Panc1 (cell line): ENCODE results near the gene ERO1A.

Experiments
- POLR2AphosphoS5 ChIP-seq: IDR thresholded peaks from 2 replicates; pipeline ENCODE4 v1.6.1; 2012; ENCODE audit warnings: mild to moderate bottlenecking, low read depth, low read length, moderate library complexity
- SIN3A ChIP-seq: IDR thresholded peaks from 2 replicates; pipeline ENCODE4 v1.6.1; 2012; ENCODE audit warnings: low read depth, mild to moderate bottlenecking, low read length, moderate library complexity, borderline replicate concordance; ENCODE audit not compliant: insufficient read depth
- TCF7L2 ChIP-seq: IDR thresholded peaks from 2 replicates; pipeline ENCODE4 v1.6.1; 2011; ENCODE audit warnings: mild to moderate bottlenecking, low read depth, low read length, inconsistent platforms
- TF ChIP-seq, protein P1 (sequence below): fragments of 450-650 bp; IDR thresholded peaks from 2 replicates; pipeline ENCODE4 v1.5.1; 2017; ENCODE audit warnings: mild to moderate bottlenecking
- TF ChIP-seq, protein P2 (sequence below), 2 experiments: IDR thresholded peaks; 2 replicates each; pipeline ENCODE4 v1.6.1; 2011 to 2012; ENCODE audit warnings: low read depth in 2 of 2, control low read depth in 1 of 2, low read length in 1 of 2, mild to moderate bottlenecking in 1 of 2, moderate library complexity in 1 of 2; ENCODE audit not compliant: insufficient read depth in 1 of 2

DNA sequence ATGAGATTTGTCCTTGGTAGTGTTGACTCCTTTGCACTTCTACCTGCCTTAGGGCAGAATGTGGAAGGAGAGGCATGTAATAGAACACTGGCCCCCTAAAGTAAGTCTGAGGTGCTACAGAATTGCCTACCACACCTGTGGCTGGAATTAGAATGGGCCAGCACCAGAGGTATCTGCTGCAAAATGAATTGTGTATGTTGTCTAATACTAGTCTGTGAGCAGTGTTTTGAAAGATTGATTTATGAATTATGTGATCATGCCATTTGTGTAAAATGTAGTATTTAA lies 28.9 kb upstream of the ERO1A start:
- TF ChIP-seq, protein P1, sequence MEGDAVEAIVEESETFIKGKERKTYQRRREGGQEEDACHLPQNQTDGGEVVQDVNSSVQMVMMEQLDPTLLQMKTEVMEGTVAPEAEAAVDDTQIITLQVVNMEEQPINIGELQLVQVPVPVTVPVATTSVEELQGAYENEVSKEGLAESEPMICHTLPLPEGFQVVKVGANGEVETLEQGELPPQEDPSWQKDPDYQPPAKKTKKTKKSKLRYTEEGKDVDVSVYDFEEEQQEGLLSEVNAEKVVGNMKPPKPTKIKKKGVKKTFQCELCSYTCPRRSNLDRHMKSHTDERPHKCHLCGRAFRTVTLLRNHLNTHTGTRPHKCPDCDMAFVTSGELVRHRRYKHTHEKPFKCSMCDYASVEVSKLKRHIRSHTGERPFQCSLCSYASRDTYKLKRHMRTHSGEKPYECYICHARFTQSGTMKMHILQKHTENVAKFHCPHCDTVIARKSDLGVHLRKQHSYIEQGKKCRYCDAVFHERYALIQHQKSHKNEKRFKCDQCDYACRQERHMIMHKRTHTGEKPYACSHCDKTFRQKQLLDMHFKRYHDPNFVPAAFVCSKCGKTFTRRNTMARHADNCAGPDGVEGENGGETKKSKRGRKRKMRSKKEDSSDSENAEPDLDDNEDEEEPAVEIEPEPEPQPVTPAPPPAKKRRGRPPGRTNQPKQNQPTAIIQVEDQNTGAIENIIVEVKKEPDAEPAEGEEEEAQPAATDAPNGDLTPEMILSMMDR = no peak
- TF ChIP-seq POLR2AphosphoS5 = no peak
- TF ChIP-seq SIN3A = no peak
- TF ChIP-seq, protein P2, sequence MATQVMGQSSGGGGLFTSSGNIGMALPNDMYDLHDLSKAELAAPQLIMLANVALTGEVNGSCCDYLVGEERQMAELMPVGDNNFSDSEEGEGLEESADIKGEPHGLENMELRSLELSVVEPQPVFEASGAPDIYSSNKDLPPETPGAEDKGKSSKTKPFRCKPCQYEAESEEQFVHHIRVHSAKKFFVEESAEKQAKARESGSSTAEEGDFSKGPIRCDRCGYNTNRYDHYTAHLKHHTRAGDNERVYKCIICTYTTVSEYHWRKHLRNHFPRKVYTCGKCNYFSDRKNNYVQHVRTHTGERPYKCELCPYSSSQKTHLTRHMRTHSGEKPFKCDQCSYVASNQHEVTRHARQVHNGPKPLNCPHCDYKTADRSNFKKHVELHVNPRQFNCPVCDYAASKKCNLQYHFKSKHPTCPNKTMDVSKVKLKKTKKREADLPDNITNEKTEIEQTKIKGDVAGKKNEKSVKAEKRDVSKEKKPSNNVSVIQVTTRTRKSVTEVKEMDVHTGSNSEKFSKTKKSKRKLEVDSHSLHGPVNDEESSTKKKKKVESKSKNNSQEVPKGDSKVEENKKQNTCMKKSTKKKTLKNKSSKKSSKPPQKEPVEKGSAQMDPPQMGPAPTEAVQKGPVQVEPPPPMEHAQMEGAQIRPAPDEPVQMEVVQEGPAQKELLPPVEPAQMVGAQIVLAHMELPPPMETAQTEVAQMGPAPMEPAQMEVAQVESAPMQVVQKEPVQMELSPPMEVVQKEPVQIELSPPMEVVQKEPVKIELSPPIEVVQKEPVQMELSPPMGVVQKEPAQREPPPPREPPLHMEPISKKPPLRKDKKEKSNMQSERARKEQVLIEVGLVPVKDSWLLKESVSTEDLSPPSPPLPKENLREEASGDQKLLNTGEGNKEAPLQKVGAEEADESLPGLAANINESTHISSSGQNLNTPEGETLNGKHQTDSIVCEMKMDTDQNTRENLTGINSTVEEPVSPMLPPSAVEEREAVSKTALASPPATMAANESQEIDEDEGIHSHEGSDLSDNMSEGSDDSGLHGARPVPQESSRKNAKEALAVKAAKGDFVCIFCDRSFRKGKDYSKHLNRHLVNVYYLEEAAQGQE (IDR thresholded peaks at IDR 0.05; ENCODE audit: insufficient read depth in 1 of 2, low read depth in 2 of 2, low read length in 1 of 2) = no peak
- no peak for TF ChIP-seq TCF7L2
